HEK293 (cell line): Measurements from ENCODE around the gene MYCN.

ENCODE experiments used
- CTCF ChIP-seq: fragments of 450-650 bp; formaldehyde crosslinking; IDR thresholded peaks from 2 replicates; pipeline ENCODE4 v1.5.1; 2016; ENCODE audit warnings: missing biosample characterization, missing genetic modification characterization
- SP2 ChIP-seq: fragments of 450-650 bp; formaldehyde crosslinking; IDR thresholded peaks from 2 replicates; pipeline ENCODE4 v1.5.1; 2016; ENCODE audit warnings: missing biosample characterization, missing genetic modification characterization

GRCh38 chr2:15931950-15932349 is 8.4 kb upstream of the MYCN start:
- TF ChIP-seq CTCF (tag by site-specific recombination) = no peak
- TF ChIP-seq SP2 (tag by site-specific recombination) = no peak
